ENCODE measurements around the gene USP47.

Gene USP47

GRCh38 chr11:11858676-11859075 is 16.9 kb downstream of the USP47 start (continued):
- TF ChIP-seq, protein P1, sequence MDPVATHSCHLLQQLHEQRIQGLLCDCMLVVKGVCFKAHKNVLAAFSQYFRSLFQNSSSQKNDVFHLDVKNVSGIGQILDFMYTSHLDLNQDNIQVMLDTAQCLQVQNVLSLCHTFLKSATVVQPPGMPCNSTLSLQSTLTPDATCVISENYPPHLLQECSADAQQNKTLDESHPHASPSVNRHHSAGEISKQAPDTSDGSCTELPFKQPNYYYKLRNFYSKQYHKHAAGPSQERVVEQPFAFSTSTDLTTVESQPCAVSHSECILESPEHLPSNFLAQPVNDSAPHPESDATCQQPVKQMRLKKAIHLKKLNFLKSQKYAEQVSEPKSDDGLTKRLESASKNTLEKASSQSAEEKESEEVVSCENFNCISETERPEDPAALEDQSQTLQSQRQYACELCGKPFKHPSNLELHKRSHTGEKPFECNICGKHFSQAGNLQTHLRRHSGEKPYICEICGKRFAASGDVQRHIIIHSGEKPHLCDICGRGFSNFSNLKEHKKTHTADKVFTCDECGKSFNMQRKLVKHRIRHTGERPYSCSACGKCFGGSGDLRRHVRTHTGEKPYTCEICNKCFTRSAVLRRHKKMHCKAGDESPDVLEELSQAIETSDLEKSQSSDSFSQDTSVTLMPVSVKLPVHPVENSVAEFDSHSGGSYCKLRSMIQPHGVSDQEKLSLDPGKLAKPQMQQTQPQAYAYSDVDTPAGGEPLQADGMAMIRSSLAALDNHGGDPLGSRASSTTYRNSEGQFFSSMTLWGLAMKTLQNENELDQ (tag by site-specific recombination; IDR thresholded peaks at IDR 0.05; ENCODE audit: low read depth): no peak

DNA sequence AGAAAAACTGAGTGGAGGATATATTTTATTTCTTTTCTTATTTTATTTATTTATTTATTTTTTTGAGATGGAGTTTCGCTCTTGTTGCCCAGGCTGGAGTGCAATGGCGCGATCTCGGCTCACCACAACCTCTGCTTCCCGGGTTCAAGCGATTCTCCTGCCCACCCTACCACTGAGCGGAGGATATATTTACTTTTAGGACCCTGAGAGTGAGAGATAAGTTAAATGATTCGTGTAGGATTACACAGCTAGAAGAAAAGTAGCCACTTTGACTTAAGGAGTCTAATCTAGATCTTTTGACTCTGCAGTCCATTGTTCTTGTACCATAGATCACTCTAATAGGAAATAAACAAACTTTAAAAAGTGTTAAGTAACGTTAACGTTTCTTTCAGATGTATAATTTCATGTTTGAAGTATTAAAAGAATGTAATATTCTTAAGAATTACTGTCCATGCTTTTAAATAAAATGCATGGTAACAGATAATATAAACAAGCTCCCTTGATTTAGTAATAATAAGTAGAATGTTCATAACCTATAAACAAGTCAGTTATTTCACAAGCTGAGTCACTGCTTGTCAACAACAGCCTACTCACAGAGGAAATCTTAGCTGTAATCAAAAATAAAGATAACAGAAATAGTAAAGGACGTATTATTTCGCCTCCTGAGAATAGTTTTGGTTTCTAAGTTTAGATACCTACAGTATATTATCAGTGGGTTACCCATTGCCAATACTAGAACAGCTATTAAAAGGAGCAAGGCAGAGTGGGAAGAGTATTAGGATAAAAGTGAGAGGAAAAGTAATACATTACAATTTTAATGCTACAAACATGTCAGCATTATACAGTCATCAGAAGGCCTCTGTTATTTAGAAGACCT is 18.6 kb downstream of the USP47 start:
- no peaks in the 10 kb centered on the region for H3K9me3 ChIP-seq (ENCODE audit: control insufficient read depth, insufficient read depth, low read depth, low read length)
- H3K27ac ChIP-seq (ENCODE audit: extremely low read depth, low read depth, low read length): no peak overlapping the region
- no peak for TF ChIP-seq ZNF311 (tag by site-specific recombination; IDR thresholded peaks at IDR 0.05; ENCODE audit: borderline replicate concordance)
- TF ChIP-seq PRDM6 (tag by site-specific recombination; IDR thresholded peaks at IDR 0.05): 0 out of 2 replicates have a peak, but pooled peaks have one; percentile 62
- H3K4me3 ChIP-seq (ENCODE audit: low read depth, low read length): no peak overlapping the region
- CTCF ChIA-PET: interaction anchor here (0.7 to 1.5 kb wide), 3 partner anchors 11 to 52 kb away, joined by 3 to 7 read pairs (median 4); no protein-coding TSS in a partner anchor
- H3K36me3 ChIP-seq (ENCODE audit: control insufficient read depth in 2 of 2, insufficient read depth in 1 of 2, low read length in 2 of 2): no peaks in the 10 kb centered on the region
- POLR2A ChIA-PET: no interaction called here
- no peaks in the 10 kb centered on the region; the same call in 1 of the 2 replicates for H3K4me1 ChIP-seq (ENCODE audit: control insufficient read depth, insufficient read depth, low read length)

DNA sequence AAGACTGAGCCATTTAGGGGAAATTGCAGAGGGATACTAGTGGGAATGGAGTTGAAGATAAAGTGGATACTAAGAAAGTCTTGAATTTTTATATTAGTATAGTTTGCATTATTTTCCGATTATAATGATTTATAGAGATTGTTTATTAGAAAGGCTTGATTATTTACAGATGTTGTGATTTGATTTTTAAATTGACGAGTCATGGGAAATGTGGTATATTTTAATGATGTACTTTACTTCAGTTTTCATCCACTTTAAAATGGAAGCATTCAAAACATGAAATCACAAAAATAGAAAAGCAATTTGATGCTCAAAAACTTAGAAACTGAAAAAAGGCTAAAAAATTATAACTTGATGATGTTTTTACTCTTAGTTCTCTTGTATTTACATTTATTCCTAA is 21.2 kb downstream of the USP47 start:
- H3K9me3 ChIP-seq (ENCODE audit: control insufficient read depth, insufficient read depth, low read depth, low read length): no peaks in the 10 kb centered on the region
- no peak for TF ChIP-seq ZBTB7A (tag by site-specific recombination; IDR thresholded peaks at IDR 0.05; ENCODE audit: low read depth)
- TF ChIP-seq MEIS1 (CRISPR knock-in tag; IDR thresholded peaks at IDR 0.05; ENCODE audit: borderline replicate concordance): no peak
- no peak for TF ChIP-seq ZNF433 (tag by site-specific recombination; IDR thresholded peaks at IDR 0.05; ENCODE audit: low read depth)
- TF ChIP-seq, protein P2, sequence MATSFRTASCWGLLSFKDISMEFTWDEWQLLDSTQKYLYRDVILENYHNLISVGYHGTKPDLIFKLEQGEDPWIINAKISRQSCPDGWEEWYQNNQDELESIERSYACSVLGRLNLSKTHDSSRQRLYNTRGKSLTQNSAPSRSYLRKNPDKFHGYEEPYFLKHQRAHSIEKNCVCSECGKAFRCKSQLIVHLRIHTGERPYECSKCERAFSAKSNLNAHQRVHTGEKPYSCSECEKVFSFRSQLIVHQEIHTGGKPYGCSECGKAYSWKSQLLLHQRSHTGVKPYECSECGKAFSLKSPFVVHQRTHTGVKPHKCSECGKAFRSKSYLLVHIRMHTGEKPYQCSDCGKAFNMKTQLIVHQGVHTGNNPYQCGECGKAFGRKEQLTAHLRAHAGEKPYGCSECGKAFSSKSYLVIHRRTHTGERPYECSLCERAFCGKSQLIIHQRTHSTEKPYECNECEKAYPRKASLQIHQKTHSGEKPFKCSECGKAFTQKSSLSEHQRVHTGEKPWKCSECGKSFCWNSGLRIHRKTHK (tag by site-specific recombination; IDR thresholded peaks at IDR 0.05): no peak
- no peak for TF ChIP-seq ZNF530 (tag by site-specific recombination; IDR thresholded peaks at IDR 0.05; ENCODE audit: low read depth)
- H3K4me3 ChIP-seq (ENCODE audit: low read depth, low read length): no peak overlapping the region
- ChIA-PET POLR2A (interaction anchor here (1.5 kb wide), 1 partner anchor 21 kb away, joined by 6 read pairs; the partner anchor contains the start of gene USP47), CTCF (interaction anchor here (1.4 kb wide), 1 partner anchor 14 kb away, joined by 4 read pairs; no protein-coding TSS in a partner anchor)
- H3K27ac ChIP-seq (ENCODE audit: extremely low read depth, low read depth, low read length): no peak overlapping the region
- H3K36me3 ChIP-seq (ENCODE audit: control insufficient read depth in 2 of 2, insufficient read depth in 1 of 2, low read length in 2 of 2): no peaks in the 10 kb centered on the region
- H3K4me1 ChIP-seq (ENCODE audit: control insufficient read depth, insufficient read depth, low read length): no peaks in the 10 kb centered on the region; the same call in 1 of the 2 replicates

- Histone ChIP-seq H3K4me3 (ENCODE audit: low read depth, low read length) (no peak overlapping the region), H3K9me3 (ENCODE audit: control insufficient read depth, insufficient read depth, low read depth, low read length) (no peaks in the 10 kb centered on the region), H3K4me1 (ENCODE audit: control insufficient read depth, insufficient read depth, low read length) (no peaks in the 10 kb centered on the region; the same call in 1 of the 2 replicates), H3K36me3 (ENCODE audit: control insufficient read depth in 2 of 2, insufficient read depth in 1 of 2, low read length in 2 of 2) (no peaks in the 10 kb centered on the region), H3K27ac (ENCODE audit: extremely low read depth, low read depth, low read length) (no peak overlapping the region)
- TF ChIP-seq ZNF132 (tag by site-specific recombination; IDR thresholded peaks at IDR 0.05; ENCODE audit: borderline replicate concordance) (no peak), ZNF707 (tag by site-specific recombination; IDR thresholded peaks at IDR 0.05) (no peak)
- ChIA-PET POLR2A (interaction anchor here (1.5 kb wide), 1 partner anchor 22 kb away, joined by 6 read pairs; the partner anchor contains the start of gene USP47), CTCF (interaction anchor here (0.8 to 1.4 kb wide), 3 partner anchors 15 to 77 kb away, joined by 3 to 4 read pairs (median 3); no protein-coding TSS in a partner anchor)
Measured at GRCh38 chr11:11864332-11864731, 22.6 kb downstream of the USP47 start.

All from HEK293 (cell line).